Activated CD4-positive, alpha-beta memory T cell treated with anti-CD3 and anti-CD28 coated beads, Interleukin-2, amount 10 ng/mL, durations not matched to agents 7 days and 5 days (primary cell): ENCODE data around the gene BAZ2B. TPM values are rescaled to one million over a fixed set of nuclear protein-coding genes. Genes with fewer than 3 reads are reported as not detected.

ENCODE experiments used
- CTCF ChIA-PET: fragments of 350-600 bp; sonication (Branson Sonifier 250); formaldehyde crosslinking; loops from one replicate; lab custom pipeline; 2021; ENCODE audit warnings: antibody characterized with exemption, inconsistent platforms; lab: Charles Lee
- POLR2A ChIA-PET: fragments of 350-600 bp; sonication (Branson Sonifier 250); formaldehyde crosslinking; loops from one replicate; lab custom pipeline; 2021; ENCODE audit warnings: antibody characterized with exemption; lab: Charles Lee
- DNase-seq: peaks from one replicate; pipeline ENCODE4 v3.0.0-alpha.2; 2020
- H3K27ac Mint-ChIP-seq: one replicate; pipeline ENCODE4 v1.8.0; 2021; ENCODE audit warnings: mild to moderate bottlenecking, mixed read lengths
- H3K27me3 Mint-ChIP-seq: one replicate; pipeline ENCODE4 v1.8.0; 2021; ENCODE audit warnings: mixed read lengths
- H3K36me3 Mint-ChIP-seq: one replicate; pipeline ENCODE4 v1.8.0; 2021; ENCODE audit warnings: low read depth, mixed read lengths
- H3K4me1 Mint-ChIP-seq: one replicate; pipeline ENCODE4 v1.8.0; 2021; ENCODE audit warnings: mixed read lengths
- H3K4me3 Mint-ChIP-seq: one replicate; pipeline ENCODE4 v1.8.0; 2021; ENCODE audit warnings: mild to moderate bottlenecking, mixed read lengths
- H3K9me3 Mint-ChIP-seq: one replicate; pipeline ENCODE4 v1.8.0; 2021; ENCODE audit warnings: mixed read lengths
- total RNA-seq, 2 experiments: library from RNA; stranded (reverse); gene quantifications; one replicate each; pipeline ENCODE4 v1.2.3, GENCODE V29; 2021

The BAZ2B gene
- total RNA-seq, 2 experiments from 2014 or later, result 8.5 to 9.8 TPM

DNA sequence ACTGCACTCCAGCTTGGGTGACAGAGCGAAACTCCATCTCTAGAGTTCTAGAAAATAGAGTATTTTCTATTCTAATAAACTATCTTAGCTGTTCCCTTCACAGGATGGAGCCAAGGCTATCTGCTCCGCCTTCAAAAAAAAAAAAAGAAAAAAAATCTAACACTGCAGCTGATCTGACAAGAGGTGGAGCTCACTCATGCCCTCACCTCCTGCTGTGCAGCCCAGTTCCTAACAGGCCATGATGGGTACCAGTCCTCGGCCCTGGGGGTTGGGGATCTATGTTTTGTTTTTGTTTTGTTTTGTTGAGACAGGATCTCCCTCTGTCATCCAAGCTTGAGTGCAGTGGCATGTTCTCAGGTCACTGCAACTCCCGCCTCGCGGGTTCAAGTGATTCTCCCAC is 332.8 kb downstream of the BAZ2B start:
- CTCF ChIA-PET, result no interaction called here
- DNase-seq, result no peak
- H3K27me3 Mint-ChIP-seq, result no peaks in the 10 kb centered on the region
- H3K9me3 Mint-ChIP-seq, result no peaks in the 10 kb centered on the region
- H3K36me3 Mint-ChIP-seq, result peaks cover 12% of the 10 kb centered on the region
- no peak overlapping the region for H3K4me3 Mint-ChIP-seq
- H3K27ac Mint-ChIP-seq, result no peak overlapping the region
- H3K4me1 Mint-ChIP-seq, result peaks cover 13% of the 10 kb centered on the region
- POLR2A ChIA-PET, result interaction anchor here (1.4 kb wide), 1 partner anchor 429 kb away, joined by 6 read pairs; the partner anchor contains the start of gene MARCHF7

DNA sequence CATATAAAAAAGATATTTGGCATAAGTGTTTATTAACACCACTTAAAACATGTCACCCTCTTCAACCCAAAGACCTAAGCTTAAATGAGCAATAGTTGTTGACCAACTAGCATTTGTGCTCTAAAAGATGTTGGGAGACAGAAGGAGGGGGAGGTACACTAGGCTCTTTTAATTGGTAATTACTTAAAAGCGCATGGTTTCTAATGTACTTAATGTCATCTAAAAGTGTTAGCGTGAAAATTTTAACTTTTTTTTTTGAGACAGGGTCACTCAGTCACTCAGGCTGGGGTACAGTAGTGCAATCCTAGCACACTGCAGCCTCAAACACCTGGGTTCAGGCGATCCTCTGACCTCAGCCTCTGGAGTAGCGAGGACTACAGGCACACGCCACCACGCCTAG is 335.3 kb downstream of the BAZ2B start:
- no peak overlapping the region for H3K27ac Mint-ChIP-seq

DNA sequence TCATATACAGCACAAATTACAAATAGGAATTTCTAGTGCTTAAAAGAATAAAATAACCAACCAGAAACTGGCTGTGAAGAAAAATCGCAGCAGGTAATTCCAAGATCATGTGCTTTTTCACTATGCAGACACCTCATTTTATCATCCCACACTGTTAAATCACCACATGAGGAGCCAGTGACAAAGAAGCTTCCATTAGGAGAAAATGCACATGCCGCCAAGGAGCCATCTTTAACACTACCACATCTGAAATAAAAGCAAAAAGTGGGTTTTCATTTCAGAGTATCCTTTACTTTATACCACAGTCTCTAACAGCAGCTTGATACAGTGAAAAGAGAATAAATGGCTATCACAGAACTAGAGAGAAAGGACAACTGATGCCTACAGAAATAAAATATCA is 336.6 kb downstream of the BAZ2B start:
- DNase-seq, result no peak
- Mint-ChIP-seq H3K27ac (no peak overlapping the region), H3K4me1 (peaks cover 3% of the 10 kb centered on the region), H3K27me3 (no peaks in the 10 kb centered on the region), H3K4me3 (no peak overlapping the region), H3K36me3 (peaks cover 14% of the 10 kb centered on the region), H3K9me3 (no peaks in the 10 kb centered on the region)
- ChIA-PET CTCF (no interaction called here), POLR2A (no interaction called here)

More for the DNA sequence above, 335.3 kb downstream of the BAZ2B start:
- Mint-ChIP-seq H3K36me3 (peaks cover 14% of the 10 kb centered on the region), H3K9me3 (no peaks in the 10 kb centered on the region), H3K4me3 (no peak overlapping the region), H3K4me1 (peaks cover 8% of the 10 kb centered on the region), H3K27me3 (no peaks in the 10 kb centered on the region)
- DNase-seq, result no peak
- ChIA-PET CTCF (interaction anchor here (0.7 kb wide), 2 partner anchors 25 to 162 kb away, joined by 3 read pairs; no protein-coding TSS in a partner anchor), POLR2A (no interaction called here)

DNA sequence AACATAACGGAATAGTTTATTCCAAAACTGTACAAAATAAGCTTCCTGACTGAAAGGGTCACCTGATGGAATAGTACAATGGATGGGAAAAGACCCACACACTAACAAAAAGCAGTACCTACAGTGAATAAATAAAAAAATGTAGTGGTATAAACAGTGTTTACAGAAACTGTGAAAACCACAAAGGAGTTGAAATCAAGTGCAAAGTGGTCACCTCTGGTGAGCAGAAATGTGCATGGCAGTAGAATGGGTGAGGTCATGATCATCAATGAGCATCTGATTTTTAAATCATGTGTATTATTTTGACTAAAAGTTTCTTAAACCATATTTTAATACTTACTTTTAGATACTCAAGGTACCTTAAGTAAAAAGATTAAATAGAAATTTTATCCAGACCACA is 341.2 kb downstream of the BAZ2B start:
- Mint-ChIP-seq H3K4me1 (peaks cover 3% of the 10 kb centered on the region), H3K27me3 (no peaks in the 10 kb centered on the region), H3K27ac (no peak overlapping the region), H3K4me3 (no peak overlapping the region), H3K9me3 (no peaks in the 10 kb centered on the region), H3K36me3 (peaks cover 20% of the 10 kb centered on the region)
- CTCF ChIA-PET, result no interaction called here
- no peak for DNase-seq
- POLR2A ChIA-PET, result no interaction called here

DNA sequence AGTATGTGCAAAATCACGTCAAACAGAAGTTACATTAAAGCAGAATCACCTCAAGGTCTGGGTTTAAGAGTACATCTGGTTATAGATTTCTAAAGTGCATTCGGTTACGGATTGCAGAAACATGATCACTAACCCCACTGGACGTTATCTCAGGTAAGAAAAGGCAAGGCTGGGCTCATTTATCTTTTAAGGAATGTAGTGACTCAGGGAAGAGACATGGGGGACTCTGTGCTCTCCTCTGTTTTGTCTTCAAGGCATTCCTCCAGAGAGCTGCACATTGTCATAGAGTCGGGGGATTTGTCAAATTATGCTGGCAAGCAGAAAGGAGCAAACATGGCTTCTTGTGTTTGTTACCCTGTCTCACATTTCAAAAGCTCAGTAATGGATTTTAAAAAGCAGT is 344.2 kb downstream of the BAZ2B start:
- H3K27me3 Mint-ChIP-seq, result no peaks in the 10 kb centered on the region
- H3K4me3 Mint-ChIP-seq, result no peak overlapping the region
- peaks cover 20% of the 10 kb centered on the region for H3K36me3 Mint-ChIP-seq
- DNase-seq, result no peak
- peaks cover 3% of the 10 kb centered on the region for H3K4me1 Mint-ChIP-seq
- ChIA-PET POLR2A (interaction anchor here (1.5 kb wide), 1 partner anchor 14 kb away, joined by 3 read pairs; no protein-coding TSS in a partner anchor), CTCF (no interaction called here)
- H3K27ac Mint-ChIP-seq, result no peak overlapping the region
- no peaks in the 10 kb centered on the region for H3K9me3 Mint-ChIP-seq

DNA sequence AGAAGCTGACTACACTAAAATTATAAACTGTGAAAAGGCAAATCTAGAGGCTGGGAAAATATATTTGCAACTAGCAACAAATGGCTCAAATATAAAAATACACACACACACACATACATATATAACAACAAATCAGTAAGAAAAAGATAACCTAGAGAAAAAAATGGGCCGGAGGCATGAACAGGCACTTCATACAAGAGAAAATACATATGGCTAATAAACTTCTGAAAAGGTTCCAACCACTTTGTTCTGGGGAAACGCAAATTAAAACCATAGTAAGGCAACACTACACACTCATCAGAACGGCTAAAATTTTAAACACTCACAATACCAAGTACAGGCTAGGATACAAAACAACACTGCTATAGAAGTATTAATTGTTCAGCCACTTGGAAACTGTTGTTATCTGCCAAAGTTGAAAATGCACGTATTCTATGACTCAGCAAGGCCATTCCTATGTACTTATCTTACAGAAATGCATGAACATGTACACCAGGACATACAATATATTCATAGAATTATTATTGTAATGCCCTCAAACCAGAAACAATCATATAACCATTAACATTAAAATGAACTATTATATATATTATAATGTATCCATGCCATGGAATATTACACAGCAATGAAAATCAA is 345.5 kb downstream of the BAZ2B start:
- H3K4me3 Mint-ChIP-seq, result no peak overlapping the region
- DNase-seq, result no peak
- no peaks in the 10 kb centered on the region for H3K9me3 Mint-ChIP-seq
- ChIA-PET POLR2A (interaction anchor here (1.5 kb wide), 1 partner anchor 15 kb away, joined by 3 read pairs; no protein-coding TSS in a partner anchor), CTCF (no interaction called here)
- no peak overlapping the region for H3K27ac Mint-ChIP-seq
- H3K4me1 Mint-ChIP-seq, result peaks cover 3% of the 10 kb centered on the region
- no peaks in the 10 kb centered on the region for H3K27me3 Mint-ChIP-seq
- H3K36me3 Mint-ChIP-seq, result peaks cover 20% of the 10 kb centered on the region

Other genes starting within 250 kb of the BAZ2B start
- 10 to 100 TPM; 92.2 to 98.0 TPM for gene MARCHF7, start 96.0 kb upstream of the BAZ2B start, total RNA-seq
- under 1 TPM; 0.40 to 0.50 TPM for gene CD302, start 181.7 kb upstream of the BAZ2B start, total RNA-seq